Measurements from ENCODE around the gene POLA1.

The POLA1 gene

DNA sequence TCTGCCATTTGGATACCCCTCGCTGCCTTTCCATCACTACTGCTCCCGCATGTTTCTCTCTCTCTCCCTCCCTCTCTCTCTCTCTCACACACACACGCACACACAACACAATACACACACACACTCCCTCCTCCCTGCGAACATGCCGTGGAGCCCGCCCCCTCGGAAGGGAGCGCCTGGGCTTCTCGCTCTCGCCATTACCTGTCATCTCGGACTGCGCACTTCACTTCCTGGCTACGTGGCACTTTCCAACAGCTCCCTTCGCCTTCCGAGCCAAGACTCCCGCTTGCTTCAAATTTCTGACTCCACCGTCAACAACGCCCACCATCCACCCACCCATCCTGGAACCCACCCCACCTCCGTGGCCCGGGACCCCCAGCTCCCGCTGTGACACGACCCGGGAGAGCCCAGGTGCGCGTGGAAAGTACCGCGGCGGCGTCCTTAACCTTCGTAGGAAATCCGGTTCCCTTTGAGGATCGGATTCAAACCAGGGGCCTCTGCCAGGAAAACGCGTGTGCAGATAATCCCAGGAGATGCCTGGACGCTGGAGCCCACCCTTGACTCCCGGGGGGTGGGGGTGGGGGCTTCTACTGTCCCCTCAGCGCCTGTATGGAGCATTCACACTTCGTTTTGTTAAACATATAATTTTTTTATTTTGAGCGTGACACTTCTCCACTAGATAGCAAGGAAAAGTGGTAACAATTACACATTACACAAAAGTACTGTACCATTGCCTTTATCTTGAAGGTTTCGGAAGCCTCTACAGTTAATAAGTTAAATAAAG, 309.5 kb downstream of the POLA1 start:
- H3K4me3 ChIP-seq (ENCODE audit: severe bottlenecking): no peak overlapping the region
- no peaks in the 10 kb centered on the region for H3K36me3 ChIP-seq (ENCODE audit: low read depth)
- DNase-seq (ENCODE audit: low spot score): no peak
- no peak overlapping the region for H3K27ac ChIP-seq (ENCODE audit: poor library complexity, severe bottlenecking)
- peaks cover 62% of the 10 kb centered on the region for H3K27me3 ChIP-seq (ENCODE audit: insufficient read depth, poor library complexity, severe bottlenecking)
- H3K4me1 ChIP-seq (ENCODE audit: insufficient read depth, poor library complexity, severe bottlenecking): no peaks in the 10 kb centered on the region
- H3K9me3 ChIP-seq (ENCODE audit: severe bottlenecking): no peaks in the 10 kb centered on the region
- no peak for ATAC-seq (ENCODE audit: low read depth)
- TF ChIP-seq, protein P1, sequence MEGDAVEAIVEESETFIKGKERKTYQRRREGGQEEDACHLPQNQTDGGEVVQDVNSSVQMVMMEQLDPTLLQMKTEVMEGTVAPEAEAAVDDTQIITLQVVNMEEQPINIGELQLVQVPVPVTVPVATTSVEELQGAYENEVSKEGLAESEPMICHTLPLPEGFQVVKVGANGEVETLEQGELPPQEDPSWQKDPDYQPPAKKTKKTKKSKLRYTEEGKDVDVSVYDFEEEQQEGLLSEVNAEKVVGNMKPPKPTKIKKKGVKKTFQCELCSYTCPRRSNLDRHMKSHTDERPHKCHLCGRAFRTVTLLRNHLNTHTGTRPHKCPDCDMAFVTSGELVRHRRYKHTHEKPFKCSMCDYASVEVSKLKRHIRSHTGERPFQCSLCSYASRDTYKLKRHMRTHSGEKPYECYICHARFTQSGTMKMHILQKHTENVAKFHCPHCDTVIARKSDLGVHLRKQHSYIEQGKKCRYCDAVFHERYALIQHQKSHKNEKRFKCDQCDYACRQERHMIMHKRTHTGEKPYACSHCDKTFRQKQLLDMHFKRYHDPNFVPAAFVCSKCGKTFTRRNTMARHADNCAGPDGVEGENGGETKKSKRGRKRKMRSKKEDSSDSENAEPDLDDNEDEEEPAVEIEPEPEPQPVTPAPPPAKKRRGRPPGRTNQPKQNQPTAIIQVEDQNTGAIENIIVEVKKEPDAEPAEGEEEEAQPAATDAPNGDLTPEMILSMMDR (IDR thresholded peaks at IDR 0.05; ENCODE audit: poor library complexity, severe bottlenecking): no peak

GRCh38 chrX:25004040-25004439, 310.3 kb downstream of the POLA1 start:
- TF ChIP-seq, protein P1 (IDR thresholded peaks at IDR 0.05; ENCODE audit: poor library complexity, severe bottlenecking): no peak
- Histone ChIP-seq H3K27ac (ENCODE audit: poor library complexity, severe bottlenecking) (no peak overlapping the region), H3K9me3 (ENCODE audit: severe bottlenecking) (no peaks in the 10 kb centered on the region), H3K36me3 (ENCODE audit: low read depth) (no peaks in the 10 kb centered on the region), H3K4me1 (ENCODE audit: insufficient read depth, poor library complexity, severe bottlenecking) (no peaks in the 10 kb centered on the region), H3K4me3 (ENCODE audit: severe bottlenecking) (no peak overlapping the region), H3K27me3 (ENCODE audit: insufficient read depth, poor library complexity, severe bottlenecking) (peaks cover 70% of the 10 kb centered on the region)
- ATAC-seq (ENCODE audit: low read depth): no peak
- no peak for DNase-seq (ENCODE audit: low spot score)

DNA sequence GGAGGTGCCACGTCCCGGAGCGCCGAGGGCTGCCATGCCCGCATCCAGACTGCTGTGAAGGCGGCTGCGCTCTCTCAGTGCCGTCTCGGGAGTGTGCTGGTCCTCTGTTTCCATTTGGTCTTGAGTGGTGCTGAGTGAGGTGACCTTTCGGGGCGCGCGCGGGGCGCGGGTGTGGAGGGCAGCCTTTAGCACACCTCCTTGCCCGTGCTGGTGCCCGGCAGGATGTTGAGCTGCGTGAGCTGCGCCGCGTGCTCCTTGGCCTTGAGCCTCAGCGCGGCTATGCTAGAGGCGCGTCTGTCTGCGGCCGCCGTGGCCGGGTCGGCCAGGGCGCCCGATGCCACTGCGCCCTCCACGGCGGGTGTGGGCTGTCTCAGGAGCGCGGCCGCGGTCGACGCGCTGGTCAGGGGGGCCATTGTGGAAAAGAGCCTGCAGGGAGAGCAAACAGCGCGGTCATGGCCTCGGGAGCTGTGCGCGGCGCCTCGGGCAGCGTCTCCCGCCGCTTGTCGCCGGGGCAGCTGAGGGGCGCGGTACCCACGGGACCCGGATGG, 310.8 kb downstream of the POLA1 start:
- Histone ChIP-seq H3K9me3 (ENCODE audit: severe bottlenecking) (no peaks in the 10 kb centered on the region), H3K36me3 (ENCODE audit: low read depth) (no peaks in the 10 kb centered on the region), H3K4me1 (ENCODE audit: insufficient read depth, poor library complexity, severe bottlenecking) (no peaks in the 10 kb centered on the region), H3K27me3 (ENCODE audit: insufficient read depth, poor library complexity, severe bottlenecking) (peaks cover 75% of the 10 kb centered on the region), H3K27ac (ENCODE audit: poor library complexity, severe bottlenecking) (no peak overlapping the region), H3K4me3 (ENCODE audit: severe bottlenecking) (no peak overlapping the region)
- ATAC-seq (ENCODE audit: low read depth) (peak; percentile 42; the same call in 1 of the 3 replicates), DNase-seq (ENCODE audit: low spot score) (no peak)
- TF ChIP-seq, protein P1 (IDR thresholded peaks at IDR 0.05; ENCODE audit: poor library complexity, severe bottlenecking): no peak

DNA sequence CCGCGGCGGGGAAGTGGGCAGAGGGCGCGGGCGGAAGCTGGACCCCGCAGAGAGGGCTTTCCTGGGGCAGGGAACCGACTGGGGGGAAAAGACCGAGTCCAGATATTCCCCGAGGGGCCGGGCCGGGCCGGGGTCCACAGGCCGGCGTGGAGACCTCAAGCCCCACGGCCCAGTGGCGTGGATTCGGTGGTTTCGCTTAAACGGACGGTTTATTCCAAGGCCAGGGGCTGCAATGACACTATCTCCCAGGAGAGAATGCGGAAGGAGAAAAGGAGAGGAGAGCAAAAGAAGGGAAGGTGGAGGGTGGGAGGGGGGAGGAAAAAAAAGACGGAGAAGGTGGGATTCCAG, 311.3 kb downstream of the POLA1 start:
- TF ChIP-seq, protein P1 (IDR thresholded peaks at IDR 0.05; ENCODE audit: poor library complexity, severe bottlenecking): no peak
- ATAC-seq (ENCODE audit: low read depth) (no peak), DNase-seq (ENCODE audit: low spot score) (no peak)

More for the DNA sequence above, 311.3 kb downstream of the POLA1 start:
- Histone ChIP-seq H3K36me3 (ENCODE audit: low read depth) (no peaks in the 10 kb centered on the region), H3K4me1 (ENCODE audit: insufficient read depth, poor library complexity, severe bottlenecking) (no peaks in the 10 kb centered on the region), H3K4me3 (ENCODE audit: severe bottlenecking) (no peak overlapping the region), H3K27me3 (ENCODE audit: insufficient read depth, poor library complexity, severe bottlenecking) (peaks cover 80% of the 10 kb centered on the region), H3K27ac (ENCODE audit: poor library complexity, severe bottlenecking) (no peak overlapping the region), H3K9me3 (ENCODE audit: severe bottlenecking) (no peaks in the 10 kb centered on the region)
